DND-41 (cell line): ENCODE measurements around the gene KCNN3.

ENCODE experiments used
- ATAC-seq: fragments of 200-7000 bp; cut with Tn5 transposase; 3 replicates; pipeline ENCODE4 v1.9.1; 2021; ENCODE audit warnings: low read depth; ENCODE audit not compliant: insufficient read depth
- DNase-seq: peaks from one replicate; pipeline ENCODE4 v3.0.0-alpha.2; 2020
- H2AFZ ChIP-seq: 2 replicates; pipeline ENCODE4 v1.6.0; 2012; ENCODE audit warnings: low read depth, low read length
- H3K27ac ChIP-seq: 2 replicates; pipeline ENCODE4 v1.5.1; 2012; ENCODE audit warnings: low read length, inconsistent platforms
- H3K27me3 ChIP-seq: fragments of 200-600 bp; sonication (generic); 2 replicates; pipeline ENCODE4 v1.6.0; 2012; ENCODE audit warnings: low read length, mild to moderate bottlenecking, inconsistent platforms; ENCODE audit not compliant: insufficient read depth, poor library complexity
- H3K36me3 ChIP-seq: 2 replicates; pipeline ENCODE4 v1.5.1; 2012; ENCODE audit warnings: low read length, inconsistent platforms; ENCODE audit not compliant: insufficient read depth
- H3K4me1 ChIP-seq: 2 replicates; pipeline ENCODE4 v1.5.1; 2012; ENCODE audit warnings: mild to moderate bottlenecking, low read length; ENCODE audit not compliant: insufficient read depth
- H3K4me2 ChIP-seq: 2 replicates; pipeline ENCODE4 v1.6.0; 2012; ENCODE audit warnings: mild to moderate bottlenecking, moderate library complexity, low read length, inconsistent platforms; ENCODE audit not compliant: insufficient read depth
- H3K4me3 ChIP-seq, 2 experiments: fragments of 200-600 bp in 1 of 2; shearing (Covaris generic) in 1 of 2; 2 replicates each; pipeline ENCODE4 v1.5.1; 2012 to 2016; ENCODE audit warnings: inconsistent platforms in 2 of 2, low read length in 2 of 2, mild to moderate bottlenecking in 2 of 2, low read depth in 1 of 2, moderate library complexity in 1 of 2
- H3K79me2 ChIP-seq: 2 replicates; pipeline ENCODE4 v1.6.0; 2012; ENCODE audit warnings: low read length, inconsistent platforms; ENCODE audit not compliant: insufficient read depth
- H3K9ac ChIP-seq: 2 replicates; pipeline ENCODE4 v1.6.0; 2012; ENCODE audit warnings: low read depth, mild to moderate bottlenecking, inconsistent platforms, low read length, moderate library complexity
- H3K9me3 ChIP-seq: 2 replicates; pipeline ENCODE4 v1.5.1; 2012; ENCODE audit warnings: low read length, moderate library complexity, mild to moderate bottlenecking, inconsistent platforms; ENCODE audit not compliant: insufficient read depth, severe bottlenecking
- H4K20me1 ChIP-seq: 2 replicates; pipeline ENCODE4 v1.6.0; 2012; ENCODE audit warnings: low read length; ENCODE audit not compliant: insufficient read depth
- EZH2 ChIP-seq: IDR thresholded peaks from 3 replicates; pipeline ENCODE4 v1.6.1; 2012; ENCODE audit warnings: borderline replicate concordance, low read depth, mild to moderate bottlenecking, moderate library complexity, low read length, inconsistent platforms; ENCODE audit not compliant: severe bottlenecking
- TF ChIP-seq, protein P1 (sequence below): IDR thresholded peaks from 2 replicates; pipeline ENCODE4 v1.5.1; 2012; ENCODE audit warnings: borderline replicate concordance, low read length, moderate library complexity, mild to moderate bottlenecking; ENCODE audit not compliant: poor library complexity, severe bottlenecking; ENCODE audit errors: extremely low read depth

The KCNN3 gene

DNA sequence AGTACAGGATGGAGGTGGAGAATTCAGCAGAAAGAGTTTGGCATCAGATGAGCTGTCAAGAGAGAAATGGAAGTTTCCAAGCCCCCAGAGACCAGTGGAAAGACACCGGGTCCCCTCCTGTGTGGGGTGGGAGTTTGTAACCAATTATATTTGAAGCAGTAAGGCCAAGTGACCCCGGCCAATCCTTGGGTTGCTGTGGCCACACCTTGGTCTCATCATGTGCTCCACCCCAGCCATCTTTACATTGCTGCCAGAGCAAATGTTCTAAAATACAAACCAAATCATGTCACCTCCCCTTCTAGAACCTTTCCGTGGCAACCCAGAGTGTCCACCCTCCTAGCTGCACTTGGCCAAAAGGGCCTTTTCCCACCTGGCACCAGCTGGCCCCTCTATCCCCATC is 86.1 kb downstream of the KCNN3 start:
- Histone ChIP-seq H3K36me3 (no peaks in the 10 kb centered on the region), H3K4me2 (no peak overlapping the region), H3K79me2 (no peaks in the 10 kb centered on the region), H3K27me3 (no peaks in the 10 kb centered on the region), H3K4me3 (no peak overlapping the region), H3K9me3 (no peaks in the 10 kb centered on the region), H3K4me1 (peaks cover 8% of the 10 kb centered on the region), H3K27ac (no peak overlapping the region), H3K9ac (no peak overlapping the region), H4K20me1 (no peaks in the 10 kb centered on the region), H2AFZ (no peak overlapping the region)
- DNase-seq (no peak), ATAC-seq (no peak)
- TF ChIP-seq EZH2: no peak
- TF ChIP-seq, protein P1, sequence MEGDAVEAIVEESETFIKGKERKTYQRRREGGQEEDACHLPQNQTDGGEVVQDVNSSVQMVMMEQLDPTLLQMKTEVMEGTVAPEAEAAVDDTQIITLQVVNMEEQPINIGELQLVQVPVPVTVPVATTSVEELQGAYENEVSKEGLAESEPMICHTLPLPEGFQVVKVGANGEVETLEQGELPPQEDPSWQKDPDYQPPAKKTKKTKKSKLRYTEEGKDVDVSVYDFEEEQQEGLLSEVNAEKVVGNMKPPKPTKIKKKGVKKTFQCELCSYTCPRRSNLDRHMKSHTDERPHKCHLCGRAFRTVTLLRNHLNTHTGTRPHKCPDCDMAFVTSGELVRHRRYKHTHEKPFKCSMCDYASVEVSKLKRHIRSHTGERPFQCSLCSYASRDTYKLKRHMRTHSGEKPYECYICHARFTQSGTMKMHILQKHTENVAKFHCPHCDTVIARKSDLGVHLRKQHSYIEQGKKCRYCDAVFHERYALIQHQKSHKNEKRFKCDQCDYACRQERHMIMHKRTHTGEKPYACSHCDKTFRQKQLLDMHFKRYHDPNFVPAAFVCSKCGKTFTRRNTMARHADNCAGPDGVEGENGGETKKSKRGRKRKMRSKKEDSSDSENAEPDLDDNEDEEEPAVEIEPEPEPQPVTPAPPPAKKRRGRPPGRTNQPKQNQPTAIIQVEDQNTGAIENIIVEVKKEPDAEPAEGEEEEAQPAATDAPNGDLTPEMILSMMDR: no peak

DNA sequence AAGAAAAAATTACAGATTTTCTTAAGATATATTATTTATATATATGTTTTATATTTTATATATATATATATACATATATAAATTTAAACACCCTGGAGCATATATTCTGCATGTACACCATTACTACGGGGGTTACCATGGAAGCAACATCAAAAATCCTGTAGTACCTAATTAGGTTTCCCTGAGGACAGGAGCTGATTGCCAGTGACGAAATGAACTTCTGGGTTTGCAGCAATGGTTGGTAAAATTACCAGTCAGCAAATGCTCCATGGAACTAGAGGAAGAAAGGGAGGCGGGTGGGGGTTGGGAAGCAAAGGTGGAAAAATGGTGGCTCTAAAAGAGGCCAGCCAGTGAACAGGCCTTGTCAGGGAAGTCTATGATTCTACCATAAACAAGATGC is 89.5 kb downstream of the KCNN3 start:
- ATAC-seq (no peak), DNase-seq (no peak)
- Histone ChIP-seq H3K79me2 (no peaks in the 10 kb centered on the region), H3K9ac (no peak overlapping the region), H3K4me3 (no peak overlapping the region), H3K4me2 (no peak overlapping the region), H3K9me3 (no peaks in the 10 kb centered on the region), H3K36me3 (no peaks in the 10 kb centered on the region), H4K20me1 (no peaks in the 10 kb centered on the region), H3K4me1 (peaks cover 8% of the 10 kb centered on the region), H3K27me3 (no peaks in the 10 kb centered on the region), H2AFZ (no peak overlapping the region), H3K27ac (no peak overlapping the region)
- TF ChIP-seq, protein P1: no peak
- no peak for TF ChIP-seq EZH2

DNA sequence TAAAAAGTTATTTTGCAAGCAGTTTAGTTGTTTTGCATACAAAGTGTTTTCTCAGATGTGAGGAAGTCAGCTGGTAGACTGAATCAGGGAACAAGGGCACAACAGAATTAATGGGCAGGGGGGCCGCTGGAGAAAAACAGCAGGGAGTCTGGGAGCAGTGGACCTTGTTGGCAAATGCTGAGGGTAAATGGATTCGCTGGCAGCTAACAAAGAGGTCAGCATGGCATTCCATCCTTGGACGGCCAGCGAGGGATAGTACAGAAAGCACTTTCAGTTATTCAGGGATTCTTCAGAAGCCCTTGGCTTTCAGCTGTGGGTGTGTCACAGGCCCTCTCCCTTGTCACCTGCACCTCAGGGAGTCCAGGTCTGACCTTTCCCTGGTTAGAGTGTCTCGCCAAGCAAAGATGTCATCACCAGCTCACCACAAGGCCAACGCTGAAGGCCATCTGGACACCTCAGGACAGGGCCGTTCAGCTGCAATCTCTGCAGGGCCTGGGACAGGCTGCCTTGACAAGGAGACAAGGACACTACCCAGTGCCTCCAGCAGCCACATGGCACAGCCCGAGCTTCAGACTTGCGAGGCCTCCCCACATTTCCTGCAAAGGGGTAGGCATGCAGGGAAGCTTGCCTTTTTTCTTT is 90.4 kb downstream of the KCNN3 start:
- H3K9me3 ChIP-seq: no peaks in the 10 kb centered on the region
- ATAC-seq: no peak
- DNase-seq: no peak
- no peak overlapping the region for H3K4me2 ChIP-seq
- no peaks in the 10 kb centered on the region for H3K27me3 ChIP-seq
- H3K9ac ChIP-seq: no peak overlapping the region
- H3K27ac ChIP-seq: no peak overlapping the region
- peaks cover 4% of the 10 kb centered on the region for H3K4me1 ChIP-seq
- no peaks in the 10 kb centered on the region for H4K20me1 ChIP-seq
- no peaks in the 10 kb centered on the region for H3K79me2 ChIP-seq
- H2AFZ ChIP-seq: no peak overlapping the region
- no peaks in the 10 kb centered on the region for H3K36me3 ChIP-seq
- H3K4me3 ChIP-seq: no peak overlapping the region
- TF ChIP-seq, protein P1: no peak
- TF ChIP-seq EZH2: no peak

DNA sequence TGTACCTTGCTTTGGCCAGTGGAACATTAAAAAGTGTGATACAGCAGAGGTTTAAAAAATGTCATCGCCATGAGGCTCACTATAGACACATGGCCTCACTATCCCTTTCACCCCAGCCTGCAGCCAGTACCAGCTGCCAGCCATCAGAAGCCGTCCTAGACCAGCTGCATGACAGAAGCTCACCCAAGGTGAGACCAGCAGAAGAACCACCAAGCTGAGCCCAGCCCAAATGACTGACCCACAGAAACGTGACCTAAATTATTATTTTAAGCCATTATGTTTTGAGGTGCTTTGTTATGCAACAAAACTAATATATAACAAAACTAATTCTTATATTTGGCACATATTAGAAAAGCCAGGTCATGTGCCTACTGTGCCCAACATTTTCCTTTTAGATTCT is 91.1 kb downstream of the KCNN3 start:
- H3K9me3 ChIP-seq: no peaks in the 10 kb centered on the region
- no peak overlapping the region for H2AFZ ChIP-seq
- no peak overlapping the region for H3K4me2 ChIP-seq
- no peaks in the 10 kb centered on the region for H3K27me3 ChIP-seq
- H4K20me1 ChIP-seq: no peaks in the 10 kb centered on the region
- no peak overlapping the region for H3K4me3 ChIP-seq
- no peaks in the 10 kb centered on the region for H3K4me1 ChIP-seq
- H3K9ac ChIP-seq: no peak overlapping the region
- TF ChIP-seq, protein P1: no peak
- TF ChIP-seq EZH2: no peak
- DNase-seq (no peak), ATAC-seq (no peak)
- no peaks in the 10 kb centered on the region for H3K79me2 ChIP-seq
- no peak overlapping the region for H3K27ac ChIP-seq
- no peaks in the 10 kb centered on the region for H3K36me3 ChIP-seq
